ENCODE results near the gene KCNF1.

The KCNF1 gene, protein sequence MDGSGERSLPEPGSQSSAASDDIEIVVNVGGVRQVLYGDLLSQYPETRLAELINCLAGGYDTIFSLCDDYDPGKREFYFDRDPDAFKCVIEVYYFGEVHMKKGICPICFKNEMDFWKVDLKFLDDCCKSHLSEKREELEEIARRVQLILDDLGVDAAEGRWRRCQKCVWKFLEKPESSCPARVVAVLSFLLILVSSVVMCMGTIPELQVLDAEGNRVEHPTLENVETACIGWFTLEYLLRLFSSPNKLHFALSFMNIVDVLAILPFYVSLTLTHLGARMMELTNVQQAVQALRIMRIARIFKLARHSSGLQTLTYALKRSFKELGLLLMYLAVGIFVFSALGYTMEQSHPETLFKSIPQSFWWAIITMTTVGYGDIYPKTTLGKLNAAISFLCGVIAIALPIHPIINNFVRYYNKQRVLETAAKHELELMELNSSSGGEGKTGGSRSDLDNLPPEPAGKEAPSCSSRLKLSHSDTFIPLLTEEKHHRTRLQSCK

DNA sequence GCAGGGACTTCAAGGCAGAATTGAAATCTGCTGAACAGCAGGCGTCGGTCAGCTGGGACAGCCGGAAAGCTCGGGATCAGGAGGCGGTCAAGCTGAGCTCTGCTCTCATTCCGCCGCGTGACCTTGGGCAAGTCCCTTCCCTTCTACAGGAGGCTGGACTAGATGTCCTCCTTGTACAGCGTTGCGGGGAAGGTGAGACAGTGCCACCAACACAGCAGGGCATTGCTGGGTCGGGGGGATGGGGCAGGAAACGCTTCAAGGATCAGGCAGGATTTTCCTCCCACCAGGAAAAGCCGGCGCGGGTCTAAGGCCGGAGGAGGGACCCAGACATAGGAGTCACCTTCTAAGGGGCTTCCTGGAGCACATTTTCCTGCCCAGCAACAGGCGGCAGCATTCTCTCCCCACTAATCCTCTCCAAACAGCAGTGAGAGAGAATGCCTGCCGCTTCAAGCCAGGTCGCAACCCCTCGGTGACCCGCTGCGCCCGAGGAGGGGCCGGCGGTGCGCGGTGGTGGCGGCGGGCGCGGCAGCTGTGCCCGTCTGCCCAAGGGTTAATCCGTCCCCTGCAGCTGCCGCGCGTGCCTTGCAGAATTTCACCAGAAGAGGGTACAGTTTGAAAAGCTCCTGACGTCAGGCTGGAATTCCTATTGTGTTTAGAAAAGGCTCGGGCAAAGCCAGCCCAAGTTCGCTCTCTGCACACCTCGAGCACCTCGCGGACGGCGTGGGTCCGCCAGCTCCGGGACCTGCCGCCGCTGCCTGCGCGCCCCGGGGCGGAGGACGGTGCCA is at the start of gene KCNF1:
Gene KCNF1, plus strand, starts transcription at position 644 of the 785 bp plus-strand sequence. CDS start 493 bp downstream, outside the sequence.
- DNase-seq: peak in 1 of 2 experiments; percentile 56

GRCh38 chr2:10862330-10862729 is 49.4 kb upstream of the KCNF1 start:
- DNase-seq: no peak

DNA sequence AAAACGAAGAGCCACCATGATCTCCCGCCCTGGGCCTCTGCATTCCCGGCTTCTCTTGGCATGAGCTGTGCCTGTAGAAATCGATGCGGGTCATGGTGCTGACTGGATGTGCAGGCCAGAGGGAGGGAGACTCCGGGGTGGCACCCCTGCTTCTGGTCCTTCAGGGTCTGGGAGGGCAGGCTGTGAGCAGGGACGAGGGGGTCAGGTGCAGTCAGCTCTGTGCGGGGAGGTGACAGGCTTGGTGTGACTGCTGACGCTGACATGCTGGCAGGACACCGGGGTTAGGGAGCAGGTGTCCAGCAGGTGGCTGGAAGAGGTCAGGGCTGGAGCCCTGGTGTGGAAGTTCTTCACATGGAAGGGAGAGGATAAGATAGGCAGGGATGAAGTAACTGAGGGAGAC is 48.7 kb upstream of the KCNF1 start:
- DNase-seq: no peak

GRCh38 chr2:10863837-10864236 is 47.9 kb upstream of the KCNF1 start:
- no peak for DNase-seq

- DNase-seq: no peak
These were observed 47.5 kb upstream of the KCNF1 start for GRCh38 chr2:10864251-10864650.

DNA sequence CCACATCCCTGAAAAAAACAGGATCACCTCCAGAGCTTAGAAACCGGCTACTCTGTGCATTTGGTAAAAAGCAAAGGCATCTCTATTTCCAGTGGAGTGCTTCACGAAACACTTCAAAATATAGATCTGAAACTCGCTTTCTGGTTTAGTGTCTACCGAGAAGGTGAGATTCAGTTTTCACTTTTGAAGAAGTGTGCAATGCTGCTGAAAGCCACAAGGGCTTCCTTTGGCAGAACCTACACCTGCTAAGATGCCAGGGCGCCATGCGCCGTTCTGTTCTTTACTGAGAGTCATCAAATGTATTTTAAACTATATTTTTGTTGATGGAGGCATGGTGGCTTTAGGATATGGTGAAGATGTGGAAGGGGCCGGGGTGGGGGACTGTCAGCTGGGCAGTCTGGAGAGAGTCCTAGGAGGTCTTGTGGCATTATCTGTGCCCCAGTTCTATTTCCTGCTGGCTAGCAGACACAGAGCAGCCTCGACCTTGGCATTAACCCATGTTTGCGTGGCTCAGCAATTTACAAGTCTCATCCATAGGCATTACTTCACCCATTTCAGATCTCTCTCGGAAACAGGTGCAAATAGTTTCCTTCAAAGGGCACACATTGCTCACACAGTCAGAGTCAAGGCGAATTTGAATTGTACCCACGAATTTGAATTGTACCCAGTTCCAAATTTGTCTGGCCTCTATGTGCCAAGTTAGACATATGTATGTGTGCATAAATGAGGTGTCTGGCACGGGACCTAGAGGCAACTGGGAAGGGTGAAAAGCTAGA is 46.7 kb upstream of the KCNF1 start:
- DNase-seq: peak in 1 of 2 experiments; percentile 16

- DNase-seq: no peak
These were observed 45.9 kb upstream of the KCNF1 start for GRCh38 chr2:10865841-10866240.

DNA sequence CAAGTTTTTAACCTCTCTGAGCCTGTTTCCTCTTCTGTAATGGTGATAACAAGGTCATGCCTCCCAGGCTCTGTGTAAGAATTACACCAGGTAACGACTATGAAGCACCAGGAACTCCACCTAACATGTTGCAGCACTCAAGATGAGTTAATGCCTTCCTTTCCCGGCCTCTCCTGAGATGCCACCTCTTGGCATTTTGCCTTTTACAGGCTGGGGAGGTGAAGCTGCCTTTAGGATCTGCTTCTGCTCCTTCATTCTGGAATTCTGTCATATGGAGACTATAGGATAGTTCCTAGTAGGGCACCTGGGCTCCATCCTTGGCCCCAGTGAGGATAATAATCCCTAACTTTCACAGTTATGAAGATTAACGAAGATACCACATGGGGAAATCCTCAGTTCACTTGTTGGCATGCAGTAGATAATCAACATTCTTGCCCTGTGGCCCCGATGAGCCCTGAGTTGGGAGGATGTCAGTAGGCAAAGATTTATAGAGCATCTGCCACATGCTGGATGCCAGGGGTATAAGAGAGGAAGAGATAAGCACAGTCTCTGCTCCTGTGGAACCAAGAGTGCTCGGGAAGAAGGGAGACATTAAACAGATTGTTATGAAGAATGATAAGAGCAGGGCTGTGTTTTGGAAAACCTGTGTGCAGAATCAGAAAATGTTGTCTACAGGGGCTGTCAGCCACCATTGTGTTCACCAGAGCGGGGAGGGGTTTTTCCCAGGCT is 43.9 kb upstream of the KCNF1 start:
- DNase-seq: no peak

GRCh38 chr2:10868465-10869314 is 43.0 kb upstream of the KCNF1 start:
- DNase-seq: no peak

GRCh38 chr2:10871978-10872377 is 39.8 kb upstream of the KCNF1 start:
- no peak for DNase-seq

DNA sequence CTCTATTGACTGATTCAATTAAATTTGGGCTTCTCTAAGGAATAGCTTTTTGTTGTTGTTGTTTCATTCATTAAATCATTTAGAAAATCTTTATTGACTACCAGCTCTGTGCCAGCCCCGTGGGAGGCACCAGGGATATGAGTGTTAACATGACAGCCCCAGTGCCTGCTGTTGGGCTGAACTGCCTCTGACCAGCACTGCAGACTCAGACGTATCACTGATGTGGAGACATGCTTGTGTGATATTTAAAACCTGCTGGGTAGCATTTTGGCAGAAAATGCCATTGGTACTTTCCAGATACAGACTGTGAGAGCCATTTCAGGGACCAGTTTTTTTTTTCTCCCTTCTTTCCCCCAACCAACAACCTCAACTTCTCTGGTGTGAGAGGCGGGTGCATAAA is 38.6 kb upstream of the KCNF1 start:
- DNase-seq: no peak

DNA sequence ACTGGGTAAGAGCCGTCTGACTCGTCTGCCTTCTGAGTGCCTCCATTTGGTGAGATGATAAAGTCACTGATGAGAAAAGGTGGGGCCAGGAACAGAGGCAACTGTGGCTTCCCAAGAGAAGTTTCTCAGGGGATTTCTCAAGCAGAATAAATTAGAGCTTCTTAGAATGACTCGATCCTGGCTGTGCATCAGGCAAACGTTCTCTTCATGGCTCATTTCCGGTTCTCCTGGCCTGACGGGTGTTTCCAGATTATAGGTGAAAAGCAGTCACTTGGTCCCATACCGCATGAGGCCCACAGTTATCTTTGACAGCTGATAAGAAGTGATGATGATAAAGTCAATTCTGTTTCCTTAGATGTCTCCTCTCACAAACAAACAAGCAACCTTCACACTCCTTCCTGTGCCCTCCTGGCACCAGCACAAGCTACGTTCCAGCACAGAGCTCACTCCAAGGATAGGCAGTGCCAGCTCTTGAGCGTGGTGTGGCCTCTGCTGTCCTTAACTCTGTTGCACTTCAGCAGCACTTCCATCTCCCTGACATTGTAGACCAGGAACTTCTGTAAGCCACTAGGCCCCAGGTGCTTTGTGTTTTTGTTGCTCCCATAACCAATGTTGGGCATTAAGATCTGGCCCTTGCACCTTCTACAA is 37.8 kb upstream of the KCNF1 start:
- no peak for DNase-seq

GRCh38 chr2:10875126-10875525 is 36.6 kb upstream of the KCNF1 start:
- no peak for DNase-seq

- no peak for DNase-seq
These were observed 35.3 kb upstream of the KCNF1 start for GRCh38 chr2:10876394-10876793.

DNA sequence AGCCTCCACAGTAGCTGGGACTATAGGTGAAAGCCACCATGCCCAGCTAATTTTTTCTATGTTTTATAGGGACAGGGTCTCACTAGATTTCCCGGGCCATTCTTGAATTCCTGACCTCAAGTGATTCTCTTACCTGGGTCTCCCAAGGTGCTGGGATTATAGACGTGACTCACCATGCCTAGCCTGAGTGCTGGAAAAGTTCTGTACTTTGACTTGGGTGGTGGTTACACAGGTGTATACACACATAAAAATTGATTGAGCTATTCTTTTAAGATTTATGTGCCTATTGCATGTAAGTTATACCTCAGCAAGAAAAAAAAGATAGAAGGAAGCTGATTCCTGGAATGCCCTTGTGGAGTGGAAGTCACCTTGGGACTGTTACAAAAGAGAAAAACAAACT is 34.8 kb upstream of the KCNF1 start:
- no peak for DNase-seq

DNA sequence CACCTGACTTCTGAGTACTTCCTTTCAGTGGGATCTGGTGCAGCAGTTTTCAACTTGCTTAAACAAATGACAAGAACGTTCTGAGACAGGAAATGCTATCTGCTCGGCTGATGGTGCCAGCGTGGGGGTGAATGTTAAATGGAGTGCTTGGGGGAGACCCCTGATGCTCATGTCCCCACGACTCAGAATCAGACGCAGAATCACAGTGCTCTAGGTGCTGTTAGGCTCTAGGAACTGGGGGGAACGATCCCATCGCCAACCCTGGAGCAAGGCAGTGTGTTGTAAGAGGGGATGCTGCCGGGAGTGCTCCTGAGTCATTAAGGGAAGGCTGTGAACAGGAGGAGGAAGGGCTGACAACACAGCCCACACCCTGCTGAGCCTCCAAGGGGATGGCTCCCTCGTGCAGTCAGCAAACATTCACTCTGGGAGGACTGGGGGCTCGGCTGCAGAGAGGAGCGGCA is 34.1 kb upstream of the KCNF1 start:
- DNase-seq: no peak

- DNase-seq: no peak
These were observed 33.3 kb upstream of the KCNF1 start for GRCh38 chr2:10878268-10878915.

DNA sequence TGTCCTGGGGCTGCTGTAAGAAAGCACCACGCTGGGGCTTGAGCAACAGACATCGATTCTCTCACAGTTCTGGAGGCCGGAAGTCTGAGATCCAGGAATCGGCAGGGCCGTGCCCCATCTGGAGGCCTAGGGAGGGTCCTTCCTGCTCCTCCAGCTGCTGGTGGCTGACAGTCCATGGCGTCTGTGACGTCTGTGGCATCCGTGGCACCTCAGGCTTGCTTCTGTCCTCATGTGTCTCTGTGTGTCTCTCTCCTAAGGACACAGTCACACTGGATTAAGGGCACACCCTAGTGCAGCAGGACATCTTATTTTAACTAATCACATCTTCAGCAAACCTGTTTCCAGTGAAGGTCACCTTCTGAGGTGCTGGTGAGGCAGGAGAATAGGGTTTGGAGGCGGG is 32.6 kb upstream of the KCNF1 start:
- no peak for DNase-seq

GRCh38 chr2:10879624-10880585 is 31.8 kb upstream of the KCNF1 start:
- DNase-seq: no peak
